H1 (cell line): ENCODE results near the gene MAN1C1. TPM values are rescaled to one million over a fixed set of nuclear protein-coding genes. Genes with fewer than 3 reads are reported as not detected.

Experiments used
- BRCA1 ChIP-seq: IDR thresholded peaks from 2 replicates; pipeline ENCODE4 v1.6.1; 2012; ENCODE audit warnings: low read depth, low read length, improper control_type of control experiment
- CHD7 ChIP-seq: fragments of 300-600 bp; sonication (generic); IDR thresholded peaks from 2 replicates; pipeline ENCODE4 v1.7.1; 2012; ENCODE audit warnings: low read length, moderate library complexity, mild to moderate bottlenecking, inconsistent platforms; ENCODE audit not compliant: insufficient replicate concordance
- CTBP2 ChIP-seq: IDR thresholded peaks from 2 replicates; pipeline ENCODE4 v1.7.0; 2011; ENCODE audit warnings: borderline replicate concordance, mild to moderate bottlenecking, moderate library complexity, mixed read lengths, low read length; ENCODE audit not compliant: insufficient read depth, insufficient read length
- GTF2F1 ChIP-seq: IDR thresholded peaks from 2 replicates; pipeline ENCODE4 v1.6.1; 2012; ENCODE audit warnings: low read depth, low read length, improper control_type of control experiment, borderline replicate concordance
- HDAC6 ChIP-seq: IDR thresholded peaks from one replicate; pipeline ENCODE4 v1.7.1; 2012; ENCODE audit warnings: low read depth, mild to moderate bottlenecking, inconsistent platforms, low read length, moderate library complexity
- MAFK ChIP-seq: IDR thresholded peaks from 2 replicates; pipeline ENCODE4 v1.6.1; 2012; ENCODE audit warnings: low read depth, mild to moderate bottlenecking, improper control_type of control experiment, low read length
- SIRT6 ChIP-seq: IDR thresholded peaks from one replicate; pipeline ENCODE4 v1.7.1; 2012; ENCODE audit warnings: low read length, inconsistent platforms
- SUZ12 ChIP-seq: fragments of 200-600 bp; sonication (generic); IDR thresholded peaks from 2 replicates; pipeline ENCODE4 v1.6.1; 2012; ENCODE audit warnings: mild to moderate bottlenecking, inconsistent platforms, low read length, moderate library complexity, mixed read lengths
- polyA plus RNA-seq, 7 experiments: library from polyadenylated mRNA; depleted of rRNA in 3 of 7; stranded (reverse) in 5 of 7; unstranded in 2 of 7; fragments of >200 nt in 5 of 7; fragments of 200-250 nt in 2 of 7; gene quantifications; 1 replicate in 5 of 7; 2 replicates in 1 of 7; 4 replicates in 1 of 7; pipeline versions ENCODE4 v1.2.1 to v1.2.3, GENCODE V29; 2011 to 2013; ENCODE audit warnings: missing spikeins in 2 of 7, mixed read lengths in 2 of 7
- total RNA-seq: library from RNA; stranded (reverse); fragmentation: NEBNext Ultra II Directional; extraction: Animal tissue kit (Norgen Biotek cat#: 25700); gene quantifications from 2 replicates; pipeline ENCODE4 v1.2.1, GENCODE V29; 2021

MAN1C1 gene
- total and polyA plus RNA-seq, 2 of the 8 experiments (the other 6 are each of a cell fraction or from before 2014, with no cell fraction given), result 7.8 to 15.2 TPM

- no peak for TF ChIP-seq CHD7
- TF ChIP-seq GTF2F1, result no peak
- no peak for TF ChIP-seq HDAC6
- TF ChIP-seq BRCA1, result no peak
- no peak for TF ChIP-seq CTBP2
- no peak for TF ChIP-seq MAFK
- TF ChIP-seq SUZ12, result no peak
- no peak for TF ChIP-seq SIRT6
These were observed 4.2 kb downstream of the MAN1C1 start (continued) for GRCh38 chr1:25620701-25621350.
